GM12892 (cell line): ENCODE data around the gene SEC22C.

Experiments used
- POLR2A ChIP-seq: IDR thresholded peaks from 2 replicates; pipeline ENCODE4 v1.6.1; 2011; ENCODE audit warnings: low read depth, low read length, control low read depth
- POLR2AphosphoS5 ChIP-seq: IDR thresholded peaks from 2 replicates; pipeline ENCODE4 v1.6.1; 2011; ENCODE audit warnings: low read depth, low read length, control low read depth
- TAF1 ChIP-seq: IDR thresholded peaks from 2 replicates; pipeline ENCODE4 v1.6.1; 2011; ENCODE audit warnings: low read depth, mild to moderate bottlenecking, control low read depth, low read length, borderline replicate concordance

GRCh38 chr3:42595682-42596081, 13.9 kb upstream of the SEC22C start:
- no peak for TF ChIP-seq POLR2A
- TF ChIP-seq POLR2AphosphoS5 = no peak
- no peak for TF ChIP-seq TAF1
